Activated naive CD8-positive, alpha-beta T cell treated with anti-CD3 and anti-CD28 coated beads, Interleukin-2, amount 50 U/mL, for 16 hours (primary cell): Measurements from ENCODE around the gene HAO2.
"Not testable (repeated sequence)": the region's sequence is repeated elsewhere in the genome, so short reads cannot be mapped to it uniquely, and the experiment has no call there.

Experiments
- DNase-seq: peaks from one replicate; pipeline ENCODE4 v3.0.0-alpha.2; 2020; ENCODE audit warnings: low read depth, low spot score

The HAO2 gene

DNA sequence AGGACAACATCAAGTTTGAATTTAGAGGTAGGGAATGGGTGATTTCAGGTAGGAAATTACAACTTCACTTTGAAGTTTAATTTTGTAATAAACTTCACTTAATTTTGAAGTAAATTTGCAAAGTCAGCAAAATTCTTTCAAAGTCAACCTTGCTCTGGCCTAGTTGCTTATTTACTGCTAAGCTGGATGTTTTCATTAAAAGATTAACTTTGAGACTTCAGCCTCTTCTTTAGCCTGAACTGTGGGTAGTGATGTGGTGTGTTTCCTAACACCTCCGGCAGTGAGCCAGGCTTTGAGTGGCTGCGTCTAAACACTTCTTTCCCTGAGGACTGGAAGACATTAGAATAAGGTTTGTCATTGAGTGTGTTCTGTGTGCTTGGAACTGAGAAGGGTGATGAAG is at the start of gene HAO2:
Gene HAO2, plus strand, starts transcription at position 232 of the 400 bp plus-strand sequence. CDS start 12,301 bp downstream, outside the sequence.
- no peak for DNase-seq

DNA sequence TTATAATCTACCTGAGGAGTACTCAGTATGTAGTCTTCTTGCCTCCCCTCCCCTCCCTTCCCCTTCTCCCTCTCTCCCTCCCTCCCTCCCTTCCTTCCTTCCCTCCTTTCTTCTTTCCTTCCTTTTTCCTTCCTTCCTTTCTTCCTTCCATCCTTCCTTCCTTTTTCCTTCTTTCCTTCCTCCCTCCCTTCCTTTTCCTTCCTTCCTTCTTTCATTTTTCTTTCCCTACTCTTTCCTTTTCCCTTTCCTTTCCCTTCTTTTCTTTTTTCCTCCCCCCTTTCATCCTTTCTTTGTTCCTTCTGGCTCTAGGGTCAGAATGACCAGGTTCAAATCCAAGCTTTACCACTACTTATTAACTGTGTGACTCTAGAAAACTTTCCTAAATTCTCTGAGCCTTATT is 48.5 kb upstream of the HAO2 start:
- no peak for DNase-seq

DNA sequence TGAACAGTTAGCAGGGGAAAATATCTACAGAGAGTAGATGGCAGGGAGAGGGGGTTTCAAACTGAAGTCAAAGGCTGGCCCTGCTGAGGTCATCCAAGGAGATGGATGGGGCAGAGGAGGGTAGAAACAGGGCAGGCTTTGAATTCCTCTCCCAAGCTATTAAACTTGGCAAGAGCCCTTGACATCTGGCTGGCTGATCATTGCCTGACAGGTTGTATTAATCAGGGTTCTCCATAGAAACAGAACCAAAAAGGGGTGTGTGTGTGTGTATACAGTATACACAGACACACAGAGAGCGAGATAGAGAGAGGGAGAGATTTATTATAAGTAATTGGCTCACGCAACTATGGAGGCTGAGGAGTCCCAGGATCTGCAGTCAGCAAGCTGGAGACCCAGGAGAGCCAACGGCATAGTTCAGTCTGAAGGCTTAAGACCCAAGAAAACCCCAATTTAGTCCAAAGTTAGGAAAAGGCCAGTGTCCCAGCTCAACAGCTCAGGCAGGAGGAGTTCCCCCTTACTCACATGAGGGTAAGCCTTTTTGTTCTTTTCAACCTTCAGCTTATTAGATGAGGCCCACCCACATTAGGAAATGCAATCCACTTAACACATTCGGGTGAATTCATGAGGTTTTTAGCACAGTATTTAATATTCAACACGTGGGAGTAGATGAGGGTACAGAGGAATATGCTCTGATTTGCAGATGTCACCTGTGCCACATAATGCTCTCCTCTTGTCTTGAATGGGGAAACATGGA is 46.7 kb upstream of the HAO2 start:
- DNase-seq = no peak

DNA sequence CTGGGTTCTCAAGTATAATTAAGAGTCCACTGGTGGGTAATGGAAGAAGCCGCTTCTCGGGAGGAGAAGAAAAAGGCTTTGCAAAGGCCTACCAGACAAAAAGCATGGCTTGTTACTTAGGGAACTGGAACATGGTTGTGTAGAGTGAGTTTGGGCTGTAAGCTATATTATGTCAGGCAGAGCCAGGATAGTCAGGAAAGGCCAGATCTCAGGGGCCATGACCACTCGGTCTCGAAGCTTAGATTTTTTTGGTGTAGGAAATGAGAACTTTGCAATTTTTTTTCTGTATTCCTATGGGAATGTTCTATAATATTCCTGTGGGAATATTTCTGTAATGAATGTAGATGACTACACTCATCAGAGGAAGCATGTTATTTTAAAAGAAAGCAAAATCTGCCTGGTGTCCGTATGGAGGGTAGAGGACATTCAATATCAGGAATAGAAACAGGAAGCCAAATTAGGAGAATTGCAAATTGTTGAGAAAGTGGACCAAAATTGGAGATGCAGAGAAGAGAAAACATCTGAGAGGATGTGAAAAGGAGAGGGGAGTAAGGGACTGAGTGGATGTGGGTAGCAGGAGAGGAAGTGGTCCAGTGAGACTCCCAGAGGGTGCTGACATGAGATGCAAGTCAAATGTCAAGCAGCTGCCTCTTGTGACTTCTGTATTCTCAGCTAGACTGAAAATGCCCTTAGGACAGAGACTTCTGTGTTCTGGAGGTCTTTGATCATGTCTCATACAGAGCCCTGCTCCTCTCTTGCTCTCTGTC is 45.2 kb upstream of the HAO2 start:
- no peak for DNase-seq

DNA sequence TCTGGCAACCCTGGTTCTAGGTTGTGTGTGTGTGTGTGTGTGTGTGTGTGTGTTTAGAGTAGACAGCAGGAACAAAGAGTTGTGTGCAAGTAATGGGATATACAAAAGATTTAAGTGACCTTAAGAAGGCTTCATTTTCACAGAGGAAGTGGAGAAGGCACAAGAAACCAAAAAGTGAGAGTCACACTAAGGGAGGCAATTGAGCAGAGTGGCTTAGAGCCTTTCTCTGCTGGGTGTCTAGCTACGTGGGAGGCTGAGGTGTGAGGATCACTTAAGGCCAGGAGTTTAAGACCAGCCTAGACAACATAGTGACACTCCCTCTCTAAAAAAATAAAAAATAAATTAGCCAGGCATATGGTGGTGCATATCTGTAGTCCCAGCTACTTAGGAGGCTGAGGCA is 44.4 kb upstream of the HAO2 start:
- no peak for DNase-seq

DNA sequence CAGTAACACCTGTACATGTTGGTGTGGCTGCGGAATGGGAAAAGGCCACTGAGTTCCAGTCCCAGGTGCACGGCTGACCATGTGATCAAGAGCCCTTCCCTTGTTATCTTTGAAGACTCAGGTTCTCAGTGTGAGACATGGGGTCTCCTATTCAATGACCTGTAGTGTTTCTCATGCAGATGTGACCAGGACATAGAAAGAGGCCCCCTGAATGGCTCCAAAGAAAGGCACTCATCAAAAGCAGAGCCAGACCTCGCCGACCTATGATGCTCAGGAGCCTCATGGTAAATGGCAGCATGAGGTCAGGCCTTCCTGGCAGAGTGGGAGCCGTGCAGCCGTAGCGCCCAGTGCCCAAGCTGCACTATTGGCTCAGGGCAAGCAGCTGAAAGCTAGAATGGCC is 42.3 kb upstream of the HAO2 start:
- DNase-seq = no peak

DNA sequence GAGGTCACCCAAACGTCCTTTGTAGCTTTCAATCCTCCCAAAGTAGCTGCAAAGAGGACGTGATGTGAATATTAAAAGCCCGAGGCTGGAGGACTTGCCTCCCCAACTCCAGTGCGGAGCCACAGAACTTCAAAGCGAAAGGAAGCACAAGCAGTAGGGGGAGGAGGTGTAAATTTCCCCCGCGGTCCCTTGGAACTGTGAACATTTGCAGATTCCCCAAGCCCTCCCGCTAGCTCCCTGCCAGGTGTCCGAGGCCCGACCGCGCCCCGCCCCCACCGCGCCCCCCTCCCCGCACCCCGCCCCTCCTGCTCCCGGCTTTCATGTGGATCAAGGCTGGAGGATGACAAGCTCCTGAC is 41.5 kb upstream of the HAO2 start:
- DNase-seq = no peak

DNA sequence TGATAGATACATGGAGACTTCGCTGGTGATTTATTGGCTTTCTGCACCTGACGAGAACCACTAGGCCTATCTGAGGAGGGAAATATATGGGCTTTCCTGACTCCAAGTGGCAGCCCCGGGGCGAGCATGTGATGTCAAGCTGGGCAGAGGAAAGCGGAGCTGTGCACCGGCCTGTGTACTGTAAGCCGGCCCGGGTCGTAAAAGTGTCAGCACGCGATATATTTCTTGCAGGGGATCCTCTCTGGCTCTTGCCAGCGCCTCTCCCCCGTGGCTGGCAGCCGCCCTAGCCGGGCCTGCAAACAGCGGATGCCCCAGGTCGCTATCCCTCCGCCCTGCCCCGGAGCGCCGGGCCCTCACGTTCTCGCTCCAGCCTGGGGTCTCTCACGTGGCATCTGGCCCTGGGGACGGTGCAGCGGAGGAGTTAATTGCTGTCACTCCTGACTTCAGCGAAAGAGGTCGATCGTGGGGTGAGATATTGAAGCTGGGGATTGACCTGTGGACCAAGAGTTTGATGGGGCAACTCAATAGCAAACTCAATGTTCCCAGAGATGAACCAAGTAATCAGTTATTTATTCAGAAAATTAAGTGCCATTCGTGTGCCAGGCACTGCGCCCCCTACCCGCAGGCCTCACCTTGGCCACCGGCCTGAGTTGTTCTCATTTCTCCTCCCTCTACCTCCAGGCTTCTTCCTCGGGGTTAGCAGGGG is 41.0 kb upstream of the HAO2 start:
- no peak for DNase-seq

DNA sequence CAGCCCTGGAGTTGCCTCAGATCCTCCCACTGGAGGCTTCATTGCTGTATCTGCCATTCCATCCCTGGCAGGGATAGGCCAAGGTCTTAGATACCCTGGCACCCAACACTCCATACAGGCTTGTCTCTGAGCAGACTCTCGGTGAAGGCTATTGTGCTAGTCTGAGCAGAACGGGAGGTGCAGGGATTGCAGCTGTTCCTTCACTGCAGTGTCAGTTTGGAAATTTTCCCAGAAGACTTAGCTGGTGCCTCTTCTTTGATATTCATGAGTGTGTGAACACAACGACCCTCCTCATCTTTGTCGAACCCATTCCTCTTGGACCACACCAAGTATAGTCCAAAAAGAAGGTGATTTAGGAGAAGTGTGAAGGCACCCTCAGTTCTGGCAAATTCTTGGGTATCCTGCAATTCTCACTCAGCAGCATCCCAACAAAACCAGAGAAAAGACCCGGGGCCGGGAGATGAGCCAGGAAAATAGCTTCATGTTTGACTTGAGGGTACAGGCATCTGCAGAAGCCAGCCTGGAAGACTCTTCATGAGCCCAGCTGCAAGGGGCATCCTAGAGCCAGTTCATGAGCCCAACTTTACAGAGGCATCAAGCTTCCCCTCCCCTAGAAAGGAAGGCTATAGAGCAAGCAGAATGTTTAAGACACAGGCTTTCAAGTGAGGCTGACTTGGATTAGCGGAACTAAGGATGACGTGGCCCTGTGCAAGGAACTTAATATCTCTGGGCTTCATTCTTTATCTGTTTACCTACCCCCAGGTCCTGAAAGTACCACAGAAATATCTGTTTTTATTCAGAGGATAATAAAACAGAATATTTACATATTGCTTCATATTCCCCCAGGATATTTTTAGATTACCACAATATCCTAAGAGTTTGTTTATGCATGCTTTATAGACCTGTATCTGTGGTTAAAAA is 38.8 kb upstream of the HAO2 start:
- DNase-seq = no peak

DNA sequence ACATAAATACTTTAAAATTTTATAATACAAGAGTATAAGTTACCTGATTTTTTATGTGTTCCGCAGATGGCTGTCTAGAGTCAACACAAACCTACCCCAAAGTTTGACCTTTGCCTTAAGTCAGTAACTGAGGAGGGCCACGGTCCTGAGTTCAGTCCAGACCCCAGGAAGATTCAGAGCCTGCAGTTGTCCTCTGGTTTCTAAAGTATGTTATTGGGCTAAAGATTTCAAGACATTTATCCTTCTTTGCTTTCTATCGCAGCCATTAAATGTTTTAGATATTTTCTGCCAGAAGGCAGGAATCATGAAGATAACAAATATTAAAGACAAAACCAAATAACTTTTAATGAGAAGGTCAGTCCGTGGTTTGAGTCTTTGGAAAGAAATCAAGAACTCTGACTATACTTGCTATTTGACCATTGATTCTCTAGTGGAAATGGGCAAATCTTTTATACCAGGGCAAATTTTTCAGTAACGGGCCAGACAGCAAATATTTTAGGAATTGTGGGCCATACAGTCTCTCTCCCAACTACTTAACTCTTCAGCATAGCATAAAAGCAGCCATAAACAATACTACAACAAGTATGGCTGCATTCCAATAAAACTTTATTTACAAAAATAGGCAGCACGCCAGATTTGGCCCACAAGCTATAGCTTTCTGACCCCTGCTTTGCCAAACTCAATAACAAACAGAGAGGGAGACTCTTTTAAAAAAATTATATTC is 38.0 kb upstream of the HAO2 start:
- DNase-seq = no peak

DNA sequence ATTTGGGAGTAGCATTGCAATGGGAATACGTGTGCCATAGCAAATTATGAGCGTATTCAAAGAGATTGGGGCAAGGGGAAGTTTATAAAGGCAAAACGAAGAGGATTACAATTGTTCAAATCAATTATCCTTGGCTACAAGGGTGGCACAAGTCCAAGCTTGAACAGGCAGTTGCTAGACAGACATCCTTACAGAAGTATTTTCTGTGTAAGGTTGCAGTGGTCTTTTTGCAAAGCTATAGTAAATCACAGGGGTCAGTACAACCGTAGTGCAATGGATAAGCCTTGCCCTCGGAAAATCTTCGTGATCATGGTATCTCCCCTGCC is 37.4 kb upstream of the HAO2 start:
- no peak for DNase-seq

DNA sequence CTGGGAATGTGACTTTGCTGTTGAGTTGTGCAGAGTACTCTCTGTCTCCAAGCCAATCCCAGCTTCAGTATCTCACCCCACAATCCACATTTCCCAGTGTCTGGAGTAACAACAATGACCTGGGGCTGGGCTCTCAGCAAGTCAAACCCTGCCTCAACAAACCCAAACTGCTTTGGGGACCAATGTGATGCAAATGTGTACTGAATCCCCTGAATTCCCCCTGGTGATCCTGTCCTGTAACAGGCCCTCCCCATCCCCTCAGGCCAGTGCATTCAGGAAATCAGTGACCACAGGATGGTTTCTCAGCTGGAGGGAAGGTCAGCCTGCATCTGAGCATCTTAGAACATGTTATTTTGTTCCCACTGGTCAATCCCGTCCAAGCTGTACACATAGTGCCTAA is 36.7 kb upstream of the HAO2 start:
- no peak for DNase-seq

DNA sequence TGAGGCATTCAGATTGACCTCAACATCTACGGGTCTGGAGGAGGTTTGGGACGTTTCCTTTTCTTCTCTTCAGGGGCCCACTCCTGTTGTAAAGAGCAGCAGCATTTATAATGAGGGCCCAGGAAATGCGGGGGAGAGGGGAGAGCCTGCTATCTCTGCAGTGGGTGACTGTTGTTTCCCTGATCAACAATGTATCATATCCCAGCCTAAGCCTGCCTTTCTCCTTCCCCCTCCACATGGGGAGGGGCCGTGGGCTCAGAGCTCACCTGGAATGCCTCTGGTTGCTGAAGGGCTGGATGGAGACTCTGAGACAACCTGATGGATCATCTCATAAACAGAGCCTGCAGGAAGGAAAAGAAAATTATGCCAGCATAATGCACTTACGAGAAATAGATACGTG is 36.0 kb upstream of the HAO2 start:
- DNase-seq = no peak

DNA sequence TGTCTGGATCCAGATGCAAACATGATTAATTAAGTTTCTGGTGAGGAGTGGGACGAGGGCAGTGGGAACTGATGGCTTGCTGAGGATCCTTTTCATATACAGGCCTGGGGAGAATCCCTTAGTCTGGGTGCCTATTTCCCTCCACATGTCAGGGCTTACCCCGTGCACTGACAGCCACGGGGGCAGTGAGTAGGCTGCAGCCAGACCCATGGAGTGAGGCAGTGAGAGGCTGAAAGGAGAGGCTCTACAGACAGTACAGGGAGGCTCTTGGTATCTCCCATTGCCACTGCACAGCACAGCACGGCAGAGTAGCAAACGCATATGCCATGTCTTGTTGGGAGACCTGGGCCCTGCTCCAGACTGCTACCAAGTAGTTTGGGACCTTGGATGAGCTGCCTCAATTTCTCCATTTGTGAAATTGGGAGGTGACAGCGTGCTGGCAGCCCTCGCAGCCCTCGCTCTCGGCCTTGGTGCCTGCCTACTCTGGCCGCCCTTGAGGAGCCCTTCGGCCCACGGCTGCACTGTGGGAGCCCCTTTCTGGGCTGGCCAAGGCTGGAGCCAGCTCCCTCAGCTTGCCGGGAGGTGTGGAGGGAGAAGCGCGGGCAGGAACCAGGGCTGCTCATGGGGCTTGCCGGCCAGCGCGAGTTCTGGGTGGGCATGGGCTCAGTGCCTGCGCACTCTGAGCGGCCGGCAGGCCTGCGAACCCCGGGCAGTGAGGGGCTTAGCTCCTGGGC is 35.3 kb upstream of the HAO2 start:
- no peak for DNase-seq

DNA sequence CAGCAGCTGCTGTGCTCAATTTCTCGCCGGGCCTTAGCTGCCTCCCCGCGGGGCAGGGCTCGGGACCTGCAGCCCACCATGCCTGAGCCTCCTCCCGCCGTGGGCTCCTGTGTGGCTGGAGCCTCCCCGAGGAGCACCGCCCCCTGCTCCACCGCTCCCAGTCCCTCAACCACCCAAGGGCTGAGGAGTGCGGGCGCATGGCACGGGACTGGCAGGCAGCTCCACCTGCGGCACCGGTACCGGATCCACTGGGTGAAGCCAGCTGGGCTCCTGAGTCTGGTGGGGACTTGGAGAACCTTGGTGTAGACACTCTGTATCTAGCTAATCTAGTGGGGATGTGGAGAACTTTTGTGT is 34.7 kb upstream of the HAO2 start:
- not testable (repeated sequence) for DNase-seq

DNA sequence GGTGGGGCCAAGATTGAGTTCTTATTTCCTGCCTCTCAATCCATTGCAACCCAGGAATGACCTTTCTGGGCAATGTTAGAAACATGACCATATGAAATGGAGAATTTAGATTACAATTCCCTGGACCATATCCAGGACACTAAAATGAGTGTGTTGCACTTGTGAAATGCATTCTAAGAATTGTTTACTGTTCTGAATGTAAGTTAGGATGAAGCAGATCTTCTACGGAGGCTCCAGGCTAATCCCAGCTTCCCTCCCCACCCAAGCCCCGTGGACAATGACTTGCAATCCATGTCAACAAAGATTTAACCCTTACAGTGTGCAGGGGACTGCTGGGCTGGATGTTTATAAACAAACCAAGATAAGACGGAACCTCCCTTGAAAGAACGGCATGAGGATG is 31.7 kb upstream of the HAO2 start:
- DNase-seq = no peak

DNA sequence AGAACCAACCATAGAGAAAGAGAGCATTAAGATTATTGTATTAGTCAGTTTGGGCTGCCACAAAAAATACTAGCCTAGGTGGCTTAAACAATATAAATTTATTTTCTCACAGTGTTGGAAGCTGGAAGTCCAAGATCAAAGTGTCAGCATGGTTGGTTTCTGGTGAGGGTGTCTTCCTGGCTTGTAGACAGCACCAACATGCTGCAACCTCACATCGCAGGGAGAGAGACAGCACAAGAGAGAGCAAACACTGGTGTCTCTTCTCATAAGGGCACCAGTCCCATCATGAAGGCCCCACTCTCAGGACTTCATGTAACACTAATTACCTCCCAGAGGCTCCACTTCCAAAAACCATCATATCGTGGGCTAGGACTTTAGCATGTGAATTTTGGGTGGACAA is 30.6 kb upstream of the HAO2 start:
- no peak for DNase-seq

DNA sequence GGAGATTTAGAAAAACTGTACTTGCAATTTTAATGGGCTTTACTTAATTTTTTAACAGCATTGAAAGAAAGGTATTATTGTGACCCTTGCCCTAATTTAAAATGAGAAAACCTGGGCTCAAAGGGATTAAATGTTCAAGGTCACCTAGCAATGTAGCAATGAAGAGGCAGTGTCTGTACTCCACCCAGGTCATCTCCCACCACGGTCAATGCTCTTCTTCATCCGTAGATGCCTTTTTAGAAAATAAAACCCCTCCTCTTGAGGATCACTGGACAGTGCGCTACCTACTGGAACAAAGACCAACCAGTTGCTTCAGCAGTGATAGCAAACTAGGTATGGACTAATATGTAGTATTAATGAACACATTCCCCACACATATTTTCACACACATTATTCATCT is 29.8 kb upstream of the HAO2 start:
- no peak for DNase-seq

DNA sequence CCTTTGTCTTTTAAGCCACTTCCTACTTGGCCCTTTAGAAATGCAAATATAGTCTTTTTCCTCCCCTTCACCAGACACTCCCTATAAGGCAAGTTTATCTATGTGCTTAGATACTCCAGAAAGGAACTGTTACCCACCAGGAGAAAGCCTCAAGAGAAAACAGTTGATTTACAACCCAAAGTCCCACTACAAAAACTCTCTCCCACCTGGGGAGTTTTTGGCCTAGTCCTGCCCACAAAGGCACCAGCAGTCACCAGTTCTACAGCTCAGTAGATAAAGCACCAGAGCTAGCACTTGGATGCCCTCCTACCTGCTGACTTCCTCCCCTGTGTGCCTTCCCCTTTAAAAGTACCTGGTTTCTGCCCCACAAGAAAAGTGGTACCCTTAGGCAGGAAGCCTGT is 27.7 kb upstream of the HAO2 start:
- DNase-seq = no peak

DNA sequence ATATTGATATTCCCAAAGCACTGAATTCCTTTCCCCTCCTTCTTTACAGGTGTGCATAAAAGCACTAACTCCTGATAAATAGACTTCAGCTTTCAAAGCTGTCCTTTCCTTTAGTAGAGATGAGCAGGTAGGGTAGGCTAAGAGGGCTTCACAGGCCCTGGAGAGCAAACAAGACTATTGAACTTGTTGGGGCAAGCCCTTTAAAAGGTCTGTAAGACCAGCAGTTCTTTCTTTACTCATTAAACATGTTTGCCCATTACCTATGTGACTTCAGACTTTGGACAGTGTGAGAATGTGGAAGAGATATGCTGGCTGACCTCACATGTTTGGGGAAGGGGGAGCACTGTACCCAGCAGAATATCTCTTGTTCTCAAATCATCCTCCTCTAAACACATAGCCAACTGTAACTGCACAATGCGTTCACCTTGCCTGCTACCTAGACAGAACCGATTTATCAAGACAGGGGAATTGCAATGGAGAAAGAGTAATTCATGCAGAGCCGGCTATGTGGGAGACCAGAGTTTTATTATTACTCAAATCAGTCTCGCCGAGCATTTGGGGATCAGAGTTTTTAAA is 27.1 kb upstream of the HAO2 start:
- DNase-seq = no peak
